K562 (cell line): ENCODE measurements around the gene SH3BGRL3. TPM values are rescaled to one million over a fixed set of nuclear protein-coding genes. Genes with fewer than 3 reads are reported as not detected.

ENCODE experiments used
- BDP1 ChIP-seq: IDR thresholded peaks from 3 replicates; pipeline ENCODE4 v1.6.1; 2011; ENCODE audit not compliant: insufficient read length, insufficient read depth
- CBX8 ChIP-seq: fragments of 200-600 bp; sonication (generic); IDR thresholded peaks from 2 replicates; pipeline ENCODE4 v1.6.1; 2012; ENCODE audit warnings: borderline replicate concordance, mixed run types, low read depth, mild to moderate bottlenecking, moderate library complexity, mixed read lengths, low read length, control low read depth, inconsistent platforms; ENCODE audit not compliant: poor library complexity, severe bottlenecking; ENCODE audit errors: extremely low read depth
- GATA2 ChIP-seq: sonication (generic); formaldehyde crosslinking; IDR thresholded peaks from 2 replicates; pipeline ENCODE4 v1.4.0; 2020; ENCODE audit warnings: mild to moderate bottlenecking, missing genetic modification reagents
- HMG20B ChIP-seq: fragments of 250-450 bp; sonication (Bioruptor Pico); IDR thresholded peaks from 2 replicates; pipeline ENCODE4 v1.5.0; 2021; ENCODE audit warnings: mild to moderate bottlenecking
- HNRNPUL1 ChIP-seq: fragments of 200-400 bp; formaldehyde crosslinking; IDR thresholded peaks from 2 replicates; pipeline ENCODE4 v1.6.1; 2017; ENCODE audit warnings: low read length
- MED1 ChIP-seq: sonication (generic); formaldehyde crosslinking; IDR thresholded peaks from 2 replicates; pipeline ENCODE4 v1.8.1; 2023; ENCODE audit warnings: missing genetic modification reagents, borderline replicate concordance
- NFIC ChIP-seq: fragments of 450-650 bp; IDR thresholded peaks from 2 replicates; pipeline ENCODE4 v1.6.1; 2017; ENCODE audit warnings: mild to moderate bottlenecking, inconsistent platforms
- RBBP5 ChIP-seq: fragments of 200-600 bp; sonication (generic); IDR thresholded peaks from 2 replicates; pipeline ENCODE4 v1.6.1; 2012; ENCODE audit warnings: borderline replicate concordance, mild to moderate bottlenecking, low read length, control low read depth, inconsistent platforms; ENCODE audit not compliant: insufficient read depth, poor library complexity, severe bottlenecking
- SMAD4 ChIP-seq: fragments of 250-450 bp; sonication (Bioruptor Pico); conservative IDR thresholded peaks from 2 replicates; pipeline ENCODE4 v1.8.0; 2021; ENCODE audit warnings: inconsistent platforms, mild to moderate bottlenecking, moderate library complexity
- TAF9B ChIP-seq: fragments of 450-650 bp; IDR thresholded peaks from 2 replicates; pipeline ENCODE4 v1.6.1; 2018; ENCODE audit warnings: mild to moderate bottlenecking; ENCODE audit not compliant: partially characterized antibody
- TEAD4 ChIP-seq, 2 experiments: sonication (generic) in 1 of 2; formaldehyde crosslinking in 1 of 2; IDR thresholded peaks; 2 replicates each; pipeline versions ENCODE4 v1.6.1 to v1.8.0; 2012 to 2022; ENCODE audit warnings: borderline replicate concordance in 1 of 2, inconsistent platforms in 1 of 2, low read length in 1 of 2, mild to moderate bottlenecking in 1 of 2, missing genetic modification reagents in 1 of 2
- ZFP36 ChIP-seq: fragments of 150-350 bp; IDR thresholded peaks from 2 replicates; pipeline ENCODE4 v1.6.1; 2018; ENCODE audit warnings: low read length, low read depth; ENCODE audit not compliant: partially characterized antibody
- ZKSCAN1 ChIP-seq: fragments of 150-350 bp; IDR thresholded peaks from 2 replicates; pipeline ENCODE4 v1.6.1; 2016; ENCODE audit warnings: low read depth, low read length
- ZNF282 ChIP-seq: sonication (generic); formaldehyde crosslinking; IDR thresholded peaks from 2 replicates; pipeline ENCODE4 v1.8.1; 2023; ENCODE audit warnings: missing genetic modification reagents
- polyA plus RNA-seq, 8 experiments: library from polyadenylated mRNA; depleted of rRNA in 4 of 8; stranded (reverse) in 5 of 8; unstranded in 3 of 8; fragments of >200 nt; fragmentation: Nextera tagmentation in 2 of 8; fragmentation: Illumina TruSeq in 1 of 8; extraction: Ambion mirVana in 2 of 8; extraction: Trizol in 1 of 8; gene quantifications; 2 replicates each; pipeline versions ENCODE4 v1.2.1 to v1.2.3, GENCODE V29; 2011 to 2014; ENCODE audit warnings: inconsistent platforms in 1 of 8, missing spikeins in 1 of 8
- total RNA-seq, 7 experiments: library from RNA; depleted of rRNA in 6 of 7; stranded (reverse); fragments of >200 nt in 6 of 7; fragmentation: Illumina TruSeq in 2 of 7; extraction: Trizol in 2 of 7; gene quantifications; 2 replicates each; pipeline versions ENCODE4 v1.2.1 to v1.2.3, GENCODE V29; 2011 to 2021; ENCODE audit warnings: low replicate concordance in 1 of 7
- TF ChIP-seq, protein P1 (sequence below), 2 experiments: fragments of 200-800 bp in 1 of 2; sonication (Bioruptor generic) in 1 of 2; sonication (generic) in 1 of 2; formaldehyde crosslinking in 1 of 2; IDR thresholded peaks in 1 of 2; conservative IDR thresholded peaks in 1 of 2; 2 replicates each; pipeline versions ENCODE4 v1.5.0 to v1.6.1; 2016 to 2020; ENCODE audit warnings: missing compliant biosample characterization in 1 of 2, missing genetic modification characterization in 1 of 2, missing genetic modification reagents in 1 of 2
- TF ChIP-seq, protein P2 (sequence below), 3 experiments: IDR thresholded peaks in 2 of 3; conservative IDR thresholded peaks in 1 of 3; 2 replicates each; pipeline ENCODE4 v1.5.1; 2011 to 2012; ENCODE audit warnings: low read length in 3 of 3, mild to moderate bottlenecking in 3 of 3, control low read depth in 2 of 3, improper control_type of control experiment in 1 of 3, inconsistent platforms in 1 of 3, low read depth in 1 of 3, mixed read lengths in 1 of 3, moderate library complexity in 1 of 3; ENCODE audit not compliant: insufficient read depth in 2 of 3
- TF ChIP-seq, protein P3 (sequence below): IDR thresholded peaks from 3 replicates; pipeline ENCODE4 v1.6.1; 2011; ENCODE audit warnings: borderline replicate concordance, mild to moderate bottlenecking; ENCODE audit not compliant: insufficient read length, insufficient read depth
- TF ChIP-seq, protein P4 (sequence below): fragments of 250-450 bp; sonication (Bioruptor Pico); IDR thresholded peaks from 2 replicates; pipeline ENCODE4 v1.8.0; 2021; ENCODE audit warnings: moderate library complexity, mild to moderate bottlenecking, inconsistent platforms
- TF ChIP-seq, protein P5 (sequence below): fragments of 450-650 bp; formaldehyde crosslinking; conservative IDR thresholded peaks from 2 replicates; pipeline ENCODE4 v1.4.0; 2022; ENCODE audit warnings: mild to moderate bottlenecking, missing genetic modification characterization

Gene SH3BGRL3
- total and polyA plus RNA-seq, 9 of the 15 experiments (the other 6 are each of a cell fraction or from before 2014, with no cell fraction given), result 30.3 to 140 (median 54.2) TPM

DNA sequence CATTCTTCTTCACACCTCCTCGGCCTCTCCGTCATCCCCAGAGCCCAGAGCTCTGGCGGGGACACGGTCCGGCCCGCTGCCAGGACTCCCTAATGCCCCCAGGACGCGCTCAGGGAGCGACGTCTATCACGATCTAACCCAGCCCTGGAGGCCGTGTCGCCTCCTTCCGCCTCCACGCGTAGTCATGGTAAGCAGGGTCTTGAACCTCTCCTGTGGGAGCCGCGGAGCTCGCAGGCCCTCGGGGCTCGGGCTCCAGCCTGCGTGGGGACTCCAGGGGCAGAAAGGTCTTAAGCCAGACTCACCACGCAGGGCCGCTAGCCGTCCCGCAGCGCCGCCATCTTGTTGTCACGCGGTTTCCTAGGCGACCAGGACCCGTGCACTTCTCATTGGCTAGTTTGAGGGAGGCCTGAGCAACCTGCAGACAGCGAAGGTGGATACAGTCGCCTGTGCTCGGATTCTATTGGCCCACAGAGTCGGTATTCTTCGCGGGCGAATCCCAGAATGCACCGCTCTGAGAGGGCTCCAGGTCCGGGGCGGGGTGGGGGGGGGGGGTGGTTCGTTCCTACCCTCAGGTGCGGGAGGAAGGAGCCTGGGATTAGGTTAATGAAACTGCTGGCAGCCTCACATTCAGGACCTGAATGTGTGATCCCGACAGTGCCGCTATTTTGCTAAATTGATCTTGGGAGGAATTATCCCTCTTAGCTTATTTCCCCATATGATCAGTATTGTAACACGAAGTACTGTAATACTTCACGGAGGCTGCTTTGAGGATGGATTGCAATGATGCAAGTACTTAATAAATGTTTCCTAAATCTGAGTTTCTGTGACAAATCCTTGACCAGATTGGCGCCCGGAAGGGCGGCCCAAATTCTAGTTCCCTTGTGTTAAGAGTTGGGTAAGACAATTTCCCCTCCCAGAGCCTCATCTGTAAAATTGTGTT lies 26.7 kb downstream of the SH3BGRL3 start, which contains the start of gene UBXN11 (continued):
- TF ChIP-seq RBBP5 (peak; percentile 84), ZKSCAN1 (no peak), SMAD4 (CRISPR knock-in tag) (no peak), NFIC (peak; percentile 46; the same call in 1 of the 2 replicates), HNRNPUL1 (no peak), GATA2 (CRISPR knock-in tag) (no peak), BDP1 (no peak), HMG20B (no peak), ZNF282 (CRISPR knock-in tag) (no peak), ZFP36 (no peak), TEAD4 (IDR thresholded peaks at IDR 0.05; ENCODE audit: low read length) (no peak), TEAD4 (CRISPR knock-in tag; IDR thresholded peaks at IDR 0.05; ENCODE audit: borderline replicate concordance) (no peak), MED1 (CRISPR knock-in tag) (no peak), TAF9B (no peak), CBX8 (no peak)
- TF ChIP-seq, protein P1, sequence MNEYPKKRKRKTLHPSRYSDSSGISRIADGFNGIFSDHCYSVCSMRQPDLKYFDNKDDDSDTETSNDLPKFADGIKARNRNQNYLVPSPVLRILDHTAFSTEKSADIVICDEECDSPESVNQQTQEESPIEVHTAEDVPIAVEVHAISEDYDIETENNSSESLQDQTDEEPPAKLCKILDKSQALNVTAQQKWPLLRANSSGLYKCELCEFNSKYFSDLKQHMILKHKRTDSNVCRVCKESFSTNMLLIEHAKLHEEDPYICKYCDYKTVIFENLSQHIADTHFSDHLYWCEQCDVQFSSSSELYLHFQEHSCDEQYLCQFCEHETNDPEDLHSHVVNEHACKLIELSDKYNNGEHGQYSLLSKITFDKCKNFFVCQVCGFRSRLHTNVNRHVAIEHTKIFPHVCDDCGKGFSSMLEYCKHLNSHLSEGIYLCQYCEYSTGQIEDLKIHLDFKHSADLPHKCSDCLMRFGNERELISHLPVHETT (CRISPR knock-in tag; conservative IDR thresholded peaks at IDR 0.05 in 1 of 2, IDR thresholded peaks at IDR 0.05 in 1 of 2), result 0 out of 4 replicates have a peak, but pooled peaks of 1 of the 2 experiments have one; percentile 20
- TF ChIP-seq, protein P2, sequence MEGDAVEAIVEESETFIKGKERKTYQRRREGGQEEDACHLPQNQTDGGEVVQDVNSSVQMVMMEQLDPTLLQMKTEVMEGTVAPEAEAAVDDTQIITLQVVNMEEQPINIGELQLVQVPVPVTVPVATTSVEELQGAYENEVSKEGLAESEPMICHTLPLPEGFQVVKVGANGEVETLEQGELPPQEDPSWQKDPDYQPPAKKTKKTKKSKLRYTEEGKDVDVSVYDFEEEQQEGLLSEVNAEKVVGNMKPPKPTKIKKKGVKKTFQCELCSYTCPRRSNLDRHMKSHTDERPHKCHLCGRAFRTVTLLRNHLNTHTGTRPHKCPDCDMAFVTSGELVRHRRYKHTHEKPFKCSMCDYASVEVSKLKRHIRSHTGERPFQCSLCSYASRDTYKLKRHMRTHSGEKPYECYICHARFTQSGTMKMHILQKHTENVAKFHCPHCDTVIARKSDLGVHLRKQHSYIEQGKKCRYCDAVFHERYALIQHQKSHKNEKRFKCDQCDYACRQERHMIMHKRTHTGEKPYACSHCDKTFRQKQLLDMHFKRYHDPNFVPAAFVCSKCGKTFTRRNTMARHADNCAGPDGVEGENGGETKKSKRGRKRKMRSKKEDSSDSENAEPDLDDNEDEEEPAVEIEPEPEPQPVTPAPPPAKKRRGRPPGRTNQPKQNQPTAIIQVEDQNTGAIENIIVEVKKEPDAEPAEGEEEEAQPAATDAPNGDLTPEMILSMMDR (IDR thresholded peaks at IDR 0.05 in 2 of 3, conservative IDR thresholded peaks at IDR 0.05 in 1 of 3; ENCODE audit: insufficient read depth in 2 of 3, low read depth in 1 of 3, low read length in 3 of 3), result peak in 1 of 3 experiments; percentile 17; a peak in 1 of 6 replicates
- TF ChIP-seq, protein P3, sequence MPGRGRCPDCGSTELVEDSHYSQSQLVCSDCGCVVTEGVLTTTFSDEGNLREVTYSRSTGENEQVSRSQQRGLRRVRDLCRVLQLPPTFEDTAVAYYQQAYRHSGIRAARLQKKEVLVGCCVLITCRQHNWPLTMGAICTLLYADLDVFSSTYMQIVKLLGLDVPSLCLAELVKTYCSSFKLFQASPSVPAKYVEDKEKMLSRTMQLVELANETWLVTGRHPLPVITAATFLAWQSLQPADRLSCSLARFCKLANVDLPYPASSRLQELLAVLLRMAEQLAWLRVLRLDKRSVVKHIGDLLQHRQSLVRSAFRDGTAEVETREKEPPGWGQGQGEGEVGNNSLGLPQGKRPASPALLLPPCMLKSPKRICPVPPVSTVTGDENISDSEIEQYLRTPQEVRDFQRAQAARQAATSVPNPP, result no peak
- TF ChIP-seq, protein P4, sequence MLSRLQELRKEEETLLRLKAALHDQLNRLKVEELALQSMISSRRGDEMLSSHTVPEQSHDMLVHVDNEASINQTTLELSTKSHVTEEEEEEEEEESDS (CRISPR knock-in tag), result no peak
- TF ChIP-seq, protein P5, sequence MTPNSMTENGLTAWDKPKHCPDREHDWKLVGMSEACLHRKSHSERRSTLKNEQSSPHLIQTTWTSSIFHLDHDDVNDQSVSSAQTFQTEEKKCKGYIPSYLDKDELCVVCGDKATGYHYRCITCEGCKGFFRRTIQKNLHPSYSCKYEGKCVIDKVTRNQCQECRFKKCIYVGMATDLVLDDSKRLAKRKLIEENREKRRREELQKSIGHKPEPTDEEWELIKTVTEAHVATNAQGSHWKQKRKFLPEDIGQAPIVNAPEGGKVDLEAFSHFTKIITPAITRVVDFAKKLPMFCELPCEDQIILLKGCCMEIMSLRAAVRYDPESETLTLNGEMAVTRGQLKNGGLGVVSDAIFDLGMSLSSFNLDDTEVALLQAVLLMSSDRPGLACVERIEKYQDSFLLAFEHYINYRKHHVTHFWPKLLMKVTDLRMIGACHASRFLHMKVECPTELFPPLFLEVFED (CRISPR knock-in tag), result no peak
